ENCODE results near the gene MRPL33. TPM values are rescaled to one million over a fixed set of nuclear protein-coding genes. Genes with fewer than 3 reads are reported as not detected.

Gene MRPL33
- total and polyA plus RNA-seq, 2 of the 13 experiments (the other 11 are each of a cell fraction or from before 2014, with no cell fraction given), result 69.7 to 218 TPM

- TF ChIP-seq ZNF607 (CRISPR knock-in tag; IDR thresholded peaks at IDR 0.05; ENCODE audit: borderline replicate concordance), result no peak
- TF ChIP-seq BATF2 (CRISPR knock-in tag; IDR thresholded peaks at IDR 0.05), result no peak
- TF ChIP-seq ZSCAN9 (CRISPR knock-in tag; IDR thresholded peaks at IDR 0.05; ENCODE audit: borderline replicate concordance), result peak; percentile 40; the same call in 1 of the 2 replicates
- TF ChIP-seq ZNF605 (CRISPR knock-in tag; IDR thresholded peaks at IDR 0.05), result no peak
- no peak for TF ChIP-seq ZNF546 (CRISPR knock-in tag; conservative IDR thresholded peaks at IDR 0.05)
- TF ChIP-seq NPAS2 (CRISPR knock-in tag; IDR thresholded peaks at IDR 0.05; ENCODE audit: borderline replicate concordance), result no peak
- TF ChIP-seq ZNF550 (CRISPR knock-in tag; IDR thresholded peaks at IDR 0.05; ENCODE audit: borderline replicate concordance), result 0 out of 2 replicates have a peak, but pooled peaks have one; percentile 42
- TF ChIP-seq ZFP36 (IDR thresholded peaks at IDR 0.05; ENCODE audit: borderline replicate concordance, low read depth, low read length, partially characterized antibody), result no peak
- no peak for TF ChIP-seq IRF1 (CRISPR knock-in tag; IDR thresholded peaks at IDR 0.05; ENCODE audit: low read depth)
- TF ChIP-seq ZFYVE20 (CRISPR knock-in tag; IDR thresholded peaks at IDR 0.05; ENCODE audit: borderline replicate concordance, low read depth), result no peak
- no peak for TF ChIP-seq ZNF136 (CRISPR knock-in tag; IDR thresholded peaks at IDR 0.05; ENCODE audit: low read depth)
- TF ChIP-seq KMT2B (CRISPR knock-in tag; IDR thresholded peaks at IDR 0.05), result 0 out of 2 replicates have a peak, but pooled peaks have one; percentile 12
- no peak for TF ChIP-seq SMYD3 (CRISPR knock-in tag; IDR thresholded peaks at IDR 0.05)
- TF ChIP-seq MXD4 (CRISPR knock-in tag; IDR thresholded peaks at IDR 0.05), result no peak
- TF ChIP-seq ZBTB2 (CRISPR knock-in tag; IDR thresholded peaks at IDR 0.05; ENCODE audit: low read depth), result no peak
- no peak for TF ChIP-seq ZSCAN30 (CRISPR knock-in tag; IDR thresholded peaks at IDR 0.05)
- no peak for TF ChIP-seq TRIM24 (CRISPR knock-in tag; IDR thresholded peaks at IDR 0.05)
- no peak for TF ChIP-seq ZIK1 (CRISPR knock-in tag; IDR thresholded peaks at IDR 0.05; ENCODE audit: borderline replicate concordance, low read depth)
- no peak for TF ChIP-seq SUZ12 (IDR thresholded peaks at IDR 0.05; ENCODE audit: low read depth, low read length)
- peak; percentile 28 to 77; a peak in 2 of 4 replicates for TF ChIP-seq EP300 (IDR thresholded peaks at IDR 0.05; ENCODE audit: low read depth in 2 of 2, low read length in 2 of 2)
- 0 out of 2 replicates have a peak, but pooled peaks have one; percentile 62 for TF ChIP-seq EP300 (CRISPR knock-in tag; IDR thresholded peaks at IDR 0.05; ENCODE audit: borderline replicate concordance)
- TF ChIP-seq NFE2L1 (CRISPR knock-in tag; IDR thresholded peaks at IDR 0.05; ENCODE audit: borderline replicate concordance), result no peak
- peak; percentile 26 for TF ChIP-seq HDAC2 (CRISPR knock-in tag; IDR thresholded peaks at IDR 0.05)
- TF ChIP-seq SP1 (IDR thresholded peaks at IDR 0.05), result no peak
- TF ChIP-seq SP1 (CRISPR knock-in tag; IDR thresholded peaks at IDR 0.05), result no peak
- no peak; the same call in 1 of the 2 replicates for TF ChIP-seq DPF2 (CRISPR knock-in tag; IDR thresholded peaks at IDR 0.05; ENCODE audit: borderline replicate concordance, low read depth)
These were observed 18.8 kb upstream of the MRPL33 start (continued) for GRCh38 chr2:27752551-27753237.
